CD4-positive, alpha-beta T cell treated with Interleukin-17A for 4 hours (primary cell): ENCODE data around the gene PRR19.
"Not testable (repeated sequence)": the region's sequence is repeated elsewhere in the genome, so short reads cannot be mapped to it uniquely, and the experiment has no call there.

ENCODE experiments used
- DNase-seq: peaks from one replicate; pipeline ENCODE4 v3.0.0-alpha.2; 2020; ENCODE audit warnings: mixed read lengths

PRR19 gene, protein sequence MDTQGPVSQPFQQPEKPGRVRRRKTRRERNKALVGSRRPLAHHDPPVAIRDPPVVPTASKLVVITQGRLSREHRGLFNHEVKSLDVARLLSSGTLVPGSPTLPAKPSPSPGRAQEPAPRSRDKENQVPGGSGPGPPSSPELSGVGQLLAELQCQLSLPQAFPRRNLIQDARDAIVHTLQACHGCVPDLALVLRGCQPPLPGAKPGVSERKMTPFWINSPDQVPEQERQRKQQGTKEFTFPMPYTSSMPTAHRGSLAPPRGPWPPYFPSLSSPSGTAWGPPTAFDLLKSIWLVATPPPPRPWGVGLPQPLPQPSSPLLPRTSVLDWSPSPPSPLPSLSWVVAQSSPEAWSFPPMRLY

DNA sequence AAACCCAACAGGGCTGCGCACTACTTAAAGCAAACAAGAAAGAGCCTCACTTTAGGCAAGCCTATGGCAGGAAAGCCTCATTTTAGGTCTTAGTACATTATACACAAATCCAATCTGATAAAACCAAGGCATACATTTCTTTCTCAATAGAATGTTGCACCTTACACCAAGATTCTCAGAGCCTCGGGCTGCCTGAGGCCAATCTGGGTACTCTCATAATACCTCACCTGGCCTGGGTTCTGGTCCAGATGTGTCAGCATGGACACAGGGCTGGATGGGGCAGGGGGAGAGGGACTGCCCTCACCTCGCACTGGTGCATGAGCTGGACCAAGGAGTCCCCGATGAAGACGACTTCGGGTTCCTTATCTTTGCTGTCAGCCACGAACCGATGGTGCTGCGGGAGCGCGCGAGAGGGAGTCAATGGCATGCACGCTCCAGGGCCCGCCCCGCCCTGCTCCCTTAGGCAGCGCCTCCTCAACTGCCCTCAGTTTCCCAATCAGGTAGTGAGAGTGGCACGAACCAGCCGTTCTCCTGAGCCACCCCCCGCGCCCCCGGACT is at the start of gene PRR19:
TSS of gene PRR19 (plus strand) at position 487 of the 558 bp plus-strand sequence. CDS start 7,453 bp downstream, outside the sequence.
- DNase-seq: peak; percentile 46

- no peak for DNase-seq
These were observed 49.3 kb upstream of the PRR19 start for GRCh38 chr19:42252365-42253244.

DNA sequence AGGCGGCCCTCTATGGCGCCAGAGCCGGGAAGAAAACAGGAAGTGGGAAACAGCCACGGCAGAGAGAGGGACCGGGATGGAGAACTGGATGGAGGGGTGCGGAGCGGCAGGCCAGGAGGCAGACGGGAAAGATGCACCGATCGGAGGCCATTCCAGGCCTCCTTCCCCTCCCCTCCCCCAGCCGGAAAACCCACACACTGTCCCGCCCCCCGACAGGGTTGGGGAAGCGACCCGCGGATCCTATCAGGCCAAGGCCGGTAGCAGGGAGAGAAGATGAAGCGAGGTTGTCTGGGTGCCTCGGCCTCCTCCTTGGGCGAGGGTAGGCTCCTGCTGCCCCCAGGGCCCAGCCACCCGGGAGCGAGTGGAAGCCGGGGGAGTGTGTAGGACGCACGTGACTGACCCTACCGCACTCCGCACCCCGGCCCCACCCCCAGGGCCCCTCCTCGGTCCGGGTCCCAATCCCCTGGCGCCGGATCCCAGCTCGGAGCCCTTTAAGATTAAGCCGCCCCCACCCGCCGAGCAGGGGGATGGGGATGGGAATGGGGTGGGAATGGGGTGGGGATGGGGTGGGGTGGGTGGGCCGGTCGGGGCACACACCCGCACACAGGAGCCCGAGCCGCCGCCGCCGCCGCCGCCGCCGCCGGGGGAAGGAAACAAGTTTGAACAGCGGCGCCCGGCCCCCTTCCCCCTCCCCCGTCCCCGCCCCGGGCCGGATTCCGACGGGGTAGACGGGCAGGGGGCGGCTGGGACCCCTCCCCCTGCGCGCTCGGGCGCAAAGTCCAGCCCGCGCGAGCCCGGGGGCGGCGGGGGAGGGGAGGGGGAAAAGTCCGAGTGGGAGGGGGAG is 48.5 kb upstream of the PRR19 start:
- peak; percentile 73 for DNase-seq

- peak; percentile 85 for DNase-seq
These were observed 47.7 kb upstream of the PRR19 start for GRCh38 chr19:42254089-42254849.

DNA sequence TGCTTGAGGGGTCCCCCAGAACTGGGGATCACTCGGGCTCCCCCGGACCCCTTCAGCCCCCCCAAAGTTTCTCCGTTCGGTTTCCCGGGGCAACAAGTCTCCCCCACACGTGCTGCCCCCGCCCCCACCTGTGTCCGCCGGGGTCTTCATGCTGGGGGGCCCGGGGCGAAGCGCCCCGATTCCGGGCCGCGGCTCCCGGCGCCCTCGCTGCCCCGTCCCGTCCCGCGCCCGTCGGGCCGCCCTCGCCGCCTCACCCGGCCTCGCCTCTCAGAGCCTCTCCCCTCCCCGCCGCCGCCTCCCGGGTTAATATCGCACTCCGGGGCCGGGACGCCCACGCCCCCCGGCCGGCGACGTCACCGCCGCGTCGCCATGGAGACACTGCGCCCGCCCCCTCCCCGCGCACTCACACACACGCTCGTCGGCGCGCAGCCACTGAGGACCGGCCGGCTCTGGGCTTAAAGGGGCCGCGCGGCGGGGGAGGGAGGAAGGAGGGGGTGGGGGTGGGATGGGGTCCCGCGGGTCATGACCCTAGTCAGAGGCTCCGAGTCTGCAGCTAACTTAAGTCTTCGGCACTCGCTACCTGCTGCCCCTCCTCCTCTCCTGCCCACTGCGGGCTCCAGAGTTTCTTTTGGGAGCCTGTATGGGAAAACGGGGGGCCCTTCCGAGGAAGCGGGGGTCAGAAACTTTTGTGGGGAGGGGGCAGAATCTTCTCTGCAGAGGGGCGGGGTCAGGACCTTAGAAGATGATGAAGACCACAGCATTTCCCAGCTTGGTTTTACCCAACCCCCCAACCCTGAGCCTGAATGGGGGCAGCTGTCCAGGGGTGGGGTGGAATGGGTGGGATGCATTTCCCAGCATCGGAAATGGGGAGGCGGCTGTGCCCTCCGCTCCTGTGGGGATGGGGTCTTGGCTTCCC is 46.8 kb upstream of the PRR19 start, which contains the start of gene ERF:
TSS of gene ERF (minus strand) at position 279 of the 916 bp plus-strand sequence. CDS start at position 150, 129 bp downstream.
- DNase-seq: peak; percentile 94

DNA sequence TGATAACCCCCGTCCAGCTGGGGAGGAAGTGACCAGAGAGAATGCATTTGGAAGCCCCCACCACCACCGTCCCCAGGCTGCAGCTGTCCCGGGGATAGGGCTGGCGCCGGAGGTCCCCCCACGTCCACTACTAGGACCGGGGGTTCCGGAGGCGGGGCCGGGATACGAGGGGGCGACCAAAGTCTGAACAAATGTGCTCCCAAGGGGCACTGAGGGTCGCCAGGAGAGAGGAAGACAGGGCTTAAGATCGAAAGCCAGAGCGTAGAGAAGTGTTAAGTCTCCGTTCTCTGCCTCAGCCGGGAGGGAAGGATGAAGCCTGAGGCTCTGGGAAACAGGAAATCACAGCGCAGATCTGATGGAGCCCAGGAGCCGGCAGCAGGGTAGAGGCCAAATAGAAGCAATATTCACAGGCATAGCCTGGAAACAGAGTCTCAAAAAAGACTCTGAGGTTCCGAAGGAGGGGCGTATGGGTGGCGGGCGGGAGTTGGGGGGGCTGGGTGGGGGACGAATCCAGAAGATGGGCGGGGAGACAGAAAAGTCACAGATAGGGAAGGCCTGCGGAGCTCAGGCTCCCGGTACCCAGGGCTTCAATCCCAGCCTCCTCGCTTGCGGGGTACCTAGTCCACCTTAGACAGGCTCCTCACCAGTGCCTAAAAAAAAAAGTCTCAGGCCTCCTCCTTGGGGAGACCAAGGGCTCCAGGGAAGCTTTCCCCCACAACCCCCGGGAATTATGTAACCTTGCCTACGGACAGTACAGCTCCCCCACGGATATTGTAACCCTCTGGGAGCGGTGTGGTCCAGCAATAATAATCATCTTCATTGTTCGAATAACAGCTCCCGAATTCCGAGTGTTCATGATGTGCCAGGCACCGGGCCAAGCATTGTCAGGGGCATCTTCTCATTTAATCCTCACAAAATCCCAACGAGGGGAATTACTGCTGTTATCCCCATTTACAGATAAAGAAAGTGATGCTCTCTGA is 45.9 kb upstream of the PRR19 start:
- no peak for DNase-seq

- DNase-seq: not testable (repeated sequence)
These were observed 44.1 kb upstream of the PRR19 start for GRCh38 chr19:42257842-42258241.

DNA sequence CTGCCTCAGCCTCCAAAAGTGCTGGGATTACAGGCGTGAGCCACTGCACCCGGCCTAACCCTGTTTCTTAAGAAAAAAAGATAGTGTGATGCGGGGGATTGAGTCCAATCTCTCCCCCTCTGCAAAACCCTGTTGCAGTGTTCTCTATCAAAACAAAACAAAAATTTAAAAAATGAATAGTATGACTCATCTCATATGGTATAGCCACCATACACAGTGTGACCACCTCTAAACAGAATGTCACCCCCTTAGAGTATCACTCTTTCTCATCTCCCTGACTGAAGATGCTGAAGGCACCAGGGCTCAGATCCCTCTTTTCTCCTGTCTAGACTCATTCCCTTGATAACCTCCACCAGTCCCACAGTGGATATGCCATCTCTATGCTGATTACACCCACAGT is 40.2 kb upstream of the PRR19 start:
- no peak for DNase-seq

GRCh38 chr19:42266105-42266504 is 35.8 kb upstream of the PRR19 start:
- not testable (repeated sequence) for DNase-seq

DNA sequence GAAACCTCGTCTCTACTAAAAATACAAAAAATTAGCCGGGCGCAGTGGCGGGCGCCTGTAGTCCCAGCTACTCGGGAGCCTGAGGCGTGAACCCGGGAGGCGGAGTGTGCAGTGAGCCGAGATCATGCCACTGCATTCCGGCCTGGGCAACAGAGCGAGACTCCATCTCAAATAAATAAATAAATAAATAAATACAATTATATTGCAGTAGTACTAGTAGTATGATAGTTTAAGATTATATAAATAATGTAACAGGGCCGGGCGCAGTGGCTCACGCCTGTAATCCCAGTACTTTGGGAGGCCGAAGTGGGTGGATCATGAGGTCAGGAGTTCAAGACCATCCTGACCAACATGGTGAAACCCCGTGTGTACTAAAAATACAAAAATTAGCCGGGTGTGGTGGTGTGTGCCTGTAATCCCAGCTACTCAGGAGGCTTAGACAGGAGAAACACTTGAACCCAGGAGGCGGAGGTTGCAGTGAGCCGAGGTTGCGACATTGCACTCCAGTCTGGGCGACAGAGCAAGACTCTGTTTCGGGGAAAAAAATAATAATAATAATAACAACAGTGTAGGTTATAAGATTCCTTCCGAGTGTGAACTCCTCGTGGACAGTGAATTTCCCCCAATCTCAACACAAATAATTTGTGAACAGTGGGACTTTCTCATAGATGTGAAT is 34.9 kb upstream of the PRR19 start:
- not testable (repeated sequence) for DNase-seq

DNA sequence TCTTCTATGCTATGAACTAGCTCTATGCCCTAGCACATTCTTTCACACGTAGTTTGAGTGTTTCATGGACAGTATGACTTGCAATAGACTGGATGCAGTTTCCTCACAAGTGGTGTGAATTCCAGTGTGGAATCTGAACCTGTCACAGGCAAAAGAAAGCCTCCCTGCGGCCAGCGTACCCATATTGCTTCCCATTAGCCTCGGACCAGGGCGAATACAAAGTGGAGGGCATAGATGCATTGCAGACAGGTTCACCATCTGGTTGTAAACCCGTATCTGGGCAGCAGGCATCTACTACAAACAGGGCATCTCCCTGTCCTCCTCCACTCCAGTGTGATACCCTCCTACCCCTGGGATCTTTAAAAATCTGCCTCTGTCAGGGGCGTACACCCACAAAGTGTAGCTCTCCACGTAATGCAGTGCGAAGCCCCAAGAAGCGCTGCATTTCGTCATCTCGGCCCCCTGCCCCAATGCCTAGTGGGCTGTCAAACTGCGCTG is 34.2 kb upstream of the PRR19 start:
- no peak for DNase-seq

GRCh38 chr19:42268142-42268703 is 33.7 kb upstream of the PRR19 start:
- peak; percentile 99 for DNase-seq

- peak; percentile 100 for DNase-seq
These were observed 33.0 kb upstream of the PRR19 start, which contains the start of gene CIC for GRCh38 chr19:42268704-42269477. Gene CIC, plus strand, starts transcription at chr19:42269252. Its CDS starts 2,532 bp downstream, at chr19:42271784.

GRCh38 chr19:42269478-42270345 is 32.2 kb upstream of the PRR19 start:
- no peak for DNase-seq

GRCh38 chr19:42270346-42271044 is 31.4 kb upstream of the PRR19 start:
- DNase-seq: peak; percentile 75
